Smooth muscle cell (in vitro differentiated cells): Measurements from ENCODE around the gene TNRC18. TPM values are rescaled to one million over a fixed set of nuclear protein-coding genes. Genes with fewer than 3 reads are reported as not detected.

Experiments used
- DNase-seq: peaks from one replicate; lab custom pipeline; 2025; ENCODE audit not compliant: unreplicated experiment; lab: John Stamatoyannopoulos, UW
- H2AFZ ChIP-seq: fragments of 200-600 bp; sonication (generic); 2 replicates; pipeline ENCODE4 v1.6.0; 2016; ENCODE audit warnings: antibody characterized with exemption, low read depth, mild to moderate bottlenecking
- H3F3A ChIP-seq: fragments of 200-600 bp; sonication (generic); 2 replicates; pipeline ENCODE4 v1.6.0; 2017; ENCODE audit warnings: antibody characterized with exemption, low read depth
- H3K27ac ChIP-seq: fragments of 200-600 bp; sonication (generic); 2 replicates; pipeline ENCODE4 v1.5.1; 2016; ENCODE audit warnings: low read depth, mild to moderate bottlenecking
- H3K27me3 ChIP-seq: fragments of 200-600 bp; sonication (generic); 2 replicates; pipeline ENCODE4 v1.6.1; 2016; ENCODE audit warnings: low read depth, mild to moderate bottlenecking
- H3K36me3 ChIP-seq: fragments of 200-600 bp; sonication (generic); 2 replicates; pipeline ENCODE4 v1.5.1; 2016; ENCODE audit warnings: low read depth
- H3K4me1 ChIP-seq: fragments of 200-600 bp; sonication (generic); 2 replicates; pipeline ENCODE4 v1.5.1; 2016; ENCODE audit warnings: low read depth
- H3K4me2 ChIP-seq: fragments of 200-600 bp; sonication (generic); 2 replicates; pipeline ENCODE4 v1.6.0; 2016; ENCODE audit warnings: mild to moderate bottlenecking
- H3K4me3 ChIP-seq: fragments of 200-600 bp; sonication (generic); 2 replicates; pipeline ENCODE4 v1.5.1; 2016; ENCODE audit warnings: mild to moderate bottlenecking
- H3K79me2 ChIP-seq: fragments of 200-600 bp; sonication (generic); 2 replicates; pipeline ENCODE4 v1.6.0; 2016; ENCODE audit warnings: low read depth, mild to moderate bottlenecking
- H3K9ac ChIP-seq: fragments of 200-600 bp; sonication (generic); 2 replicates; pipeline ENCODE4 v1.6.0; 2016; ENCODE audit warnings: low read depth
- H3K9me3 ChIP-seq: fragments of 200-600 bp; sonication (generic); replicated peaks from 2 replicates; pipeline ENCODE4 v1.5.1; 2016; ENCODE audit warnings: low read depth
- H4K20me1 ChIP-seq: fragments of 200-600 bp; sonication (generic); 2 replicates; pipeline ENCODE4 v1.6.0; 2016; ENCODE audit warnings: low read depth
- CTCF ChIP-seq: fragments of 200-600 bp; sonication (generic); IDR thresholded peaks from 2 replicates; pipeline ENCODE4 v1.5.1; 2017; ENCODE audit warnings: borderline replicate concordance, mild to moderate bottlenecking, antibody characterized with exemption; ENCODE audit not compliant: insufficient read depth, poor library complexity, severe bottlenecking
- WGBS: methylation state at CpG from one replicate; pipeline ENCODE4 v1.1.7; 2016; ENCODE audit warnings: low lambda C conversion rate; 5-methylcytosine and 5-hydroxymethylcytosine counted together
- polyA plus RNA-seq: library from polyadenylated mRNA; unstranded; fragments of >200 nt; fragmentation: Nextera tagmentation; extraction: Ambion mirVana; gene quantifications from 2 replicates; pipeline ENCODE4 v1.2.1, GENCODE V29; 2016
- total RNA-seq: library from RNA; depleted of rRNA; stranded (reverse); fragments of >200 nt; gene quantifications from 2 replicates; pipeline ENCODE4 v1.2.3, GENCODE V29; 2014

TNRC18 gene
- total and polyA plus RNA-seq, 2 experiments from 2014 or later: 6.4 to 40.3 TPM

GRCh38 chr7:5455175-5455574, 31.5 kb upstream of the TNRC18 start:
- H3K79me2 ChIP-seq: no peaks in the 10 kb centered on the region
- no peak overlapping the region for H3K9ac ChIP-seq
- no peak for DNase-seq
- H3K4me2 ChIP-seq: no peak overlapping the region
- peaks cover 27% of the 10 kb centered on the region for H4K20me1 ChIP-seq
- no peaks in the 10 kb centered on the region for H3K36me3 ChIP-seq
- H3K27me3 ChIP-seq: no peaks in the 10 kb centered on the region
- H2AFZ ChIP-seq: no peak overlapping the region
- H3K27ac ChIP-seq: no peak overlapping the region
- no peak overlapping the region for H3K4me3 ChIP-seq
- H3K4me1 ChIP-seq: peaks cover 5% of the 10 kb centered on the region
- WGBS: 93% methylated on average over 6 of the region's 6 CpGs
- H3F3A ChIP-seq: no peaks in the 10 kb centered on the region
- TF ChIP-seq CTCF: no peak
- H3K9me3 ChIP-seq: no peaks in the 10 kb centered on the region

- Histone ChIP-seq H3K9me3 (no peaks in the 10 kb centered on the region), H3K4me3 (no peak overlapping the region), H3K36me3 (no peaks in the 10 kb centered on the region), H3K4me1 (peaks cover 5% of the 10 kb centered on the region), H3K27ac (no peak overlapping the region), H3F3A (no peaks in the 10 kb centered on the region), H3K9ac (no peak overlapping the region), H3K79me2 (no peaks in the 10 kb centered on the region), H3K4me2 (no peak overlapping the region), H3K27me3 (no peaks in the 10 kb centered on the region), H4K20me1 (peaks cover 27% of the 10 kb centered on the region), H2AFZ (no peak overlapping the region)
- no peak for DNase-seq
- TF ChIP-seq CTCF: no peak
- WGBS: 95% methylated on average over 8 of the region's 8 CpGs
Measured at GRCh38 chr7:5454485-5454884, 30.9 kb upstream of the TNRC18 start.

DNA sequence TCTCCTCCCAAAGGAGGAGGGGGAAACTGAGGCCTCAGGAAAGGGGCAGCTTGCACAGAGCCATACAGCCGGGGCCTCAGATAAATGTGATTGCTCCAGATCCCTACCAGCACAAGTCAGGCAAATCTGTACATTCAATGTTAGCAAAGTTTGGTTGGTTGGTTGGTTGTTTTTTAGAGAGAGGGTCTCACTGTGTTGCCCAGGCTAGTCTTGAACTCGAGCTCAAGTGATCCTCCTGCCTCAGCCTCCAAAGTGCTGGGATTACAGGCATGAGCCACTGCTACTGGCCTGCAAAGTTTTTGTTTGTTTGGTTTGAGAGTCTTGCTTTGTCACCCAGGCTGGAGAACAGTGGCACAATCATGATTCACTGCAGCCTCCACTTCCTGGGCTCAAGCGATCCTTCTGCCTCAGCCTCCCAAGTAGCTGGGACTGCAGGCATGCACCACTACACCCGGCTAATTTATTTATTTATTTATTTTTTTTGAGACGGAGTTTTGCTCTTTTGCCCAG, 30.0 kb upstream of the TNRC18 start:
- no peak overlapping the region for H3K4me3 ChIP-seq
- H3K36me3 ChIP-seq: no peaks in the 10 kb centered on the region
- H3K9me3 ChIP-seq: no peaks in the 10 kb centered on the region
- H3K79me2 ChIP-seq: no peaks in the 10 kb centered on the region
- no peaks in the 10 kb centered on the region for H3K27me3 ChIP-seq
- no peak overlapping the region for H2AFZ ChIP-seq
- H4K20me1 ChIP-seq: peaks cover 27% of the 10 kb centered on the region
- no peak for DNase-seq
- no peak overlapping the region for H3K27ac ChIP-seq
- no peak for TF ChIP-seq CTCF
- no peaks in the 10 kb centered on the region for H3F3A ChIP-seq
- peaks cover 5% of the 10 kb centered on the region for H3K4me1 ChIP-seq
- no peak overlapping the region for H3K9ac ChIP-seq
- WGBS: 71% methylated on average over 5 of the region's 5 CpGs
- no peak overlapping the region for H3K4me2 ChIP-seq

GRCh38 chr7:5452937-5453540, 29.4 kb upstream of the TNRC18 start:
- WGBS: 55% methylated on average over 14 of the region's 14 CpGs
- TF ChIP-seq CTCF: no peak
- Histone ChIP-seq H4K20me1 (peaks cover 27% of the 10 kb centered on the region), H3K9ac (no peak overlapping the region), H3K9me3 (no peaks in the 10 kb centered on the region), H3K4me1 (peaks cover 5% of the 10 kb centered on the region), H2AFZ (no peak overlapping the region), H3K4me3 (no peak overlapping the region), H3K79me2 (no peaks in the 10 kb centered on the region), H3K36me3 (no peaks in the 10 kb centered on the region), H3K4me2 (peak overlapping the region; percentile 1), H3F3A (no peaks in the 10 kb centered on the region), H3K27ac (no peak overlapping the region), H3K27me3 (no peaks in the 10 kb centered on the region)
- DNase-seq: peak; percentile 4
